Caki2 (cell line): ENCODE measurements around the gene PPIA. TPM values are rescaled to one million over a fixed set of nuclear protein-coding genes. Genes with fewer than 3 reads are reported as not detected.
A peak's percentile ranks its signal among the peaks of the same experiment; 100 is the strongest.
"Not testable (repeated sequence)": the region's sequence is repeated elsewhere in the genome, so short reads cannot be mapped to it uniquely, and the experiment has no call there.

ENCODE experiments used
- DNase-seq: peaks from one replicate; pipeline ENCODE4 v3.0.0-alpha.2; 2015; ENCODE audit warnings: low read depth
- in situ Hi-C: cut with HindIII; loops from 2 replicates; pipeline ENCODE4 v1.10.0; 2016; ENCODE audit warnings: low sequenced_read_pairs, low pct_unique_long_range_greater_than_20kb, mixed read lengths
- total RNA-seq: library from RNA; depleted of rRNA; stranded (reverse); fragments of >200 nt; shearing (Covaris generic); gene quantifications from 2 replicates; pipeline ENCODE4 v1.2.3, GENCODE V29; 2014; ENCODE audit warnings: low replicate concordance

Gene PPIA
- total RNA-seq, 1 experiment from 2014 or later: 5,475 TPM

- DNase-seq, in situ Hi-C loops: not testable (repeated sequence)
These were observed 7.5 kb downstream of the PPIA start for GRCh38 chr7:44803828-44804519.

- in situ Hi-C loops: no loop called here
- DNase-seq: no peak
These were observed 9.5 kb downstream of the PPIA start for GRCh38 chr7:44805950-44806349.

DNA sequence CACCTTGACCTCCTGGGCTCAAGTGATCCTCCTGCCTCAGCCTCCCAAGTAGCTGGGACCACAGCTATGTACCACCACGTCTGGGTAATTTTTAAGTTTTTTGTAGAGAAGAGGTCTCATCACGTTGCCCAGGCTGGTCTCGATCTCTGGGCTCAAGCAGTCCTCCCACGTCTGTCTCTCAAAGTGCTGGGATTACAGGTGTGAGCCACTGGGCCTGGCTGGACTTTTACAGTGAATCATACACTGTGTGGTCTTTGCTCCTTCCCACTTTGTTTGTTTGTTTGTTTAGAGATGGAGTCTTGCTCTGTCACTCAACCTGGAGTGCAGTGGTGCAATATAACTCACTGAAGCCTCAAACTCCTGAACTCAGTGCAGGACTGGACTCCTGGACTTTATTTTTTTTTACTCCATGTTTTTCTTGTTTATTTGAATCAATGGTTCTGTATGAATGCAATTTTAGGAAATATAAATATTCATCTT is 12.5 kb downstream of the PPIA start:
- in situ Hi-C loops: no loop called here
- no peak for DNase-seq

GRCh38 chr7:44811093-44811492 is 14.6 kb downstream of the PPIA start:
- DNase-seq: no peak
- in situ Hi-C loops: no loop called here

- DNase-seq: no peak
- in situ Hi-C loops: no loop called here
These were observed 15.1 kb downstream of the PPIA start for GRCh38 chr7:44811571-44811970.

DNA sequence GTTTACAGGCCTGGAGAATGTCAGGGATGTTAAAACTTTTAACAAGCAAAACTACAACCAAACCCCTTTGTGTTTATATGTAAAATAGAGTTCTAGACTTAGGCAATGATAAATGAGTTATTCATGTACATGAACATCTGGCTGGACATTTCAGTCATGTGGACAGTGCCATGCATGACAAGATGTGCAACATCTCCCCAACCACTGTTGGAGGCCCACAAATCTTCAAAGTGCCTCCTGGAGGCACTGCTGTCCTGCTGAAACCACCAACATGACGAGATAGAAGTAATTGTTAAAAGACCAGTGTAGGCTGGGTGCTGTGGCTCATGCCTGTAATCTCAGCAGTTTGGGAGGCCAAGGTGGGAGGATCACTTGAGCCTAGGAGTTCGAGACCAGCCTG is 18.4 kb downstream of the PPIA start:
- no peak for DNase-seq
- in situ Hi-C loops: no loop called here

DNA sequence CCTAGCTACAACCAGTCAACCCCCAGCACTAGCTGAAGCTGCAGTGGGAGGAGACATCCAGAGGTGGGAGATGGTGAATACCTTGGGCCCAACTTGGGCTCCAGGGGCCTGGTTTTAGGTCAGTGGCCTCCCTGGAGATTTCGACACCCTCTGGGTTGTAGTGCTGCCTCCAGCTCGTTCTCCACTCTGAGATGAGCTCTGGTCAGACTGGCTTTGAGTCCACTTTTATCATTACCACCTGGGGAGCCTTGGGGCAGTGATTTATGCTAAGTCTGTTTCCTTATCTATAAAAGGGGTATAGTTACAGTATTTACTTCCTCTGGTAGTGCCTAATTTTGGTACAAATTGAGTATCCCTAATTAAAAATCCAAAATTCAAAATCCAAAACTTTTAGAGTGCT is 22.8 kb downstream of the PPIA start:
- no peak for DNase-seq
- in situ Hi-C loops: no loop called here

DNA sequence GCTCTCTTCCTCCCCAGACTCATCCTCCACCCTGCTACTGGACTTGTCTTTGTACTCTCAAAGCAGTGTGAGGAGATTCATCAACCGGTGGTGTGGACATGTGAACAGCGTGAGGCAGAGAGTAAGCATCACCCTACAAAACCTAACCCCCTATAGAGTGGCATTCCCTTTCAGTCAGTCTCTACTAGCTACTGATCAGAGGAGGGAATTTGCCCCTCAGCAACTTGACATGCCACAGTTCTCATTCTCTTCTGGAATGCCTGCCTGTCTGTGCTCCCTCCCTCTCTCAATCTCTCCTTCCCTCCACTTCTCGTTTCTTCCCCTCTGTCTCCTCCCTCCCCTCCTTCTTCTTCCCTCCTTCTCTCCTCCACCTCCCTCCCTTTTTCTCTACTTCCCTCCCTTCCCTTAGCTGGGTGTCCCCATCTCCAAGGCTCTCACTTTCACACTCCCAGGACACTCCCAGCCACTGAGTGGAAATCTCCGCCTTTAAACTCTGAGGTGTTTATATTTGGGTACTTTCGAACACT is 26.8 kb downstream of the PPIA start:
- in situ Hi-C loops: no loop called here
- DNase-seq: no peak

- in situ Hi-C loops: no loop called here
- DNase-seq: no peak
These were observed 28.5 kb downstream of the PPIA start for GRCh38 chr7:44824894-44825526.

- no peak for DNase-seq
- in situ Hi-C loops: no loop called here
These were observed 31.1 kb downstream of the PPIA start for GRCh38 chr7:44827567-44827966.

DNA sequence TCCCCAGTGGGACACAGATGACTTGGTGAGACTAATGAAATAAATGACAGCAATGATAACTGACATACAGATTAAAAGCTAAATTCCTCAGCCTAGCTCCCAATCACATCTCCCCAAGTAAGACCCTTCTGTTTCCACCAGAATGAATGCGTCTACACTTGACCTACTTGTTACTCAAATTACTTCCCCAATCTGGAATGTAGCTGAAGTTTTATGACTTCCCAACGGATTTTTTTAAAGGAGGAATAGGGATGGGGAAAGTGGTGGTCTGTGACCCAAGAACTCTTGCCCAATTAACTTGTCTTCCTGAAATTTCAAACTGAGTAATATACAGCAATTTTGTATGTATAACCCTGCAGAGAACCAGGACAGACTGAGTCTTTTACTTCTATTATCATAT is 42.3 kb downstream of the PPIA start:
- no peak for DNase-seq
- in situ Hi-C loops: no loop called here

- in situ Hi-C loops, DNase-seq: not testable (repeated sequence)
These were observed 46.2 kb downstream of the PPIA start for GRCh38 chr7:44842675-44843074.

DNA sequence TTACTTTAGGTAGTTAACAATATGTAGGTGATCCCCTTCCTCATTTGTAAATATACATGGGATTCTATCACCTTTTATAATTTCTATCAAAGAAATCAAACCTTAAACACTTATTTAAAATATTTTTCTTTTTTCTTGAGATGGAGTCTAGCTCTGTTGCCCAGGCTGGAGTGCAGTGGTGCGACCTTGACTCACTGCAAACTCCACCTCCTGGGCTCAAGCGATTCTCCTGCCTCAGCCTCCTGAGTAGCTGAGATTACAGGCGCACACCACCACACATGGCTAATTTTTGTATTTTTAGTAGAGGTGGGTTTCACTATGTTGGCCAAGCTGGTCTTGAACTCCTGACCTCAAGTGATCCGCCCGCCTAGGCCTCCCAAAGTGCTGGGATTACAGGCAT is 47.0 kb downstream of the PPIA start:
- in situ Hi-C loops, DNase-seq: not testable (repeated sequence)

DNA sequence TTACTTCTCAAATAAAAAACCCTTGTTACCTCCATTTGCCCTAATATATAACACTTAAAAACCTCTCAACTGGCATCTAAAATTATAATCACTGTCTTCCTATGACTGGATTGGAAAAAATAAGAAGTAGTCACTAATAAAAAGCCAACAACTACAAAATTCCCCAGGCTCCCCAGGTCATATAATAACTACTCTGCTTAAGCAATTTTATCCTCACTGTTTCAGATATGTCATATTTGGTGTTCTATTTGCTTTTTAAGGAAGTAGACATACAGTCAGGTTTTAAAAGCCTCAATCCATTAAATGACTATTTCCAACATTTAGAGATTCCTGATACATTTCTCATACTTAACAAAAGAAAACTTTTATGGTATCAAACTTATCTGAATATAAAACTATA is 49.0 kb downstream of the PPIA start:
- DNase-seq: no peak
- in situ Hi-C loops: no loop called here

DNA sequence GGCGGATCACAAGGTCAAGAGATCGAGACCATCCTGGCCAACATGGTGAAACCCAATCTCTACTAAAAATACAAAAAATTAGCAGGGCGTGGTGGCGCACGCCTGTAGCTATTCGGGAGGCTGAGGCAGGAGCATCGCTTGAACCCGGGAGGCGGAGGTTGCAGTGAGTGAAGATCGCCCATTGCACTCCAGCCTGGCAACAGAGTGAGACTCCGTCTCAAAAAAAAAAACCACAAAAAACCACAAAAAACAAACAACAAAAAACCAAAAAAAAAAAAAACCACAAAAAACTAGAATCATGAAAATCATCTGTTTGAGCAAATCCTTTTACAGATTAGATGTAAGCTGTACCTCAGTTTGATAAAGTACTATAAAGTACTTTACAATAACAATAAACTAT is 49.9 kb downstream of the PPIA start:
- in situ Hi-C loops, DNase-seq: not testable (repeated sequence)

DNA sequence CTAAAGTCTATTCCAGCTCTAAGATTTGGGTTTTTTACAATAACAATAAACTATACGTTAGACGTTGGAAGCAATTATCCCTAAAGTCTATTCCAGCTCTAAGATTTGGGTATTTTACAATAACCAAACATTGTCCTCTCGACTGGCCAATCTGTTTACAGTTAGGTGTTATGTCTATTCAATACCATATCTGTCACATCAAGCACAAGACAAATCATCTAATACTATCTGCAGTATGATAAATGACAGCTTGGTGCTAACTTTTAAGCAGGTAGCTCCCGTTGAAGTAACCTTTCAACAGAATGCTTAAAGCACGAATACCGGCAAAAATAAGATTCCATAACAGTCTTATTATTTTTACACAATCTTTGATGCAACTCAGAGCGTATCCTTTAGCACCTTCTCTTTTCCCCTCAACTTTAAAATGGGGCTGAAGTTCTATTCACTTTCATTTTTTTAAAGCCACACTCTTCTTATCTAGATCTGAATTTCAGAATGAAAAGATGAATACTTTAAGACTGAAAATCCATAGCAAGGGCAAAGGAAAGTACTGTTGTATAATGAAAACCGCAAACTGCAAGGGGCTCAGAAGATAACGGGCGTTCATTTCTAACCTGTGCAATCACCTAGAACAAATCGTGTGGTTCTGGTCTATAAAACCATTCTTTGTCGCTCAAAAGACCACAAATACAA is 50.5 kb downstream of the PPIA start:
- no peak for DNase-seq
- in situ Hi-C loops: no loop called here

DNA sequence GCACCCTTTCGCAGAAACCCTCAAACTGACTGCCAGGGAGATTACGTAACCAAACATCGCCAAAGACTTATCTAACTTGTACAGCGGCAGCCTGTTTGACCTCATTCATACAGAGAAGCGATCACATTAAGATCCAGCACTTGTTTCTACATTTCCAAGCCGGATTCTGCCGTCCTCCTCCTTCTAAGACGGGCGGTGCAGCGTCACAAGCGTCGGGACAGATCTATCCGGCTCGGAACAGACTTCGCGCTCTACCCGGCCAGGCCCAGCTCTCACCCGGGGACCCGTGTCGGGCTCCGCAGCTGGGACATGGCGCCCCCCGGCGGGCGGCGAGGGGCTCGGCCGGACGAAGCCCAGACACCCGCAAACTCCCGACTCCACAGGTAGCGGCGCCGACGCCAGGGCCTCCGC is 51.0 kb downstream of the PPIA start:
- no peak for DNase-seq
- in situ Hi-C loops: no loop called here

GRCh38 chr7:44847920-44848634 is 51.6 kb downstream of the PPIA start, which contains the start of gene H2AZ2:
TSS of gene H2AZ2 (minus strand) at chr7:44848087. CDS start at chr7:44847971, 116 bp downstream.
- in situ Hi-C loops: no loop called here
- peak; percentile 100 for DNase-seq
